Hepatocyte (in vitro differentiated cells): ENCODE data around the gene IL16.

Experiments used
- EZH2 ChIP-seq: fragments of 200-600 bp; sonication (generic); IDR thresholded peaks from 2 replicates; pipeline ENCODE4 v1.6.1; 2016; ENCODE audit warnings: antibody characterized with exemption, mild to moderate bottlenecking, borderline replicate concordance
- EZH2phosphoT487 ChIP-seq: fragments of 200-600 bp; sonication (generic); IDR thresholded peaks from one replicate; pipeline ENCODE4 v1.6.1; 2018; ENCODE audit warnings: antibody characterized with exemption, mild to moderate bottlenecking, low read depth, moderate library complexity; ENCODE audit not compliant: unreplicated experiment, severe bottlenecking
- TF ChIP-seq, protein P1 (sequence below): fragments of 200-600 bp; sonication (generic); IDR thresholded peaks from 2 replicates; pipeline ENCODE4 v1.5.1; 2016; ENCODE audit warnings: antibody characterized with exemption, mild to moderate bottlenecking; ENCODE audit not compliant: poor library complexity

DNA sequence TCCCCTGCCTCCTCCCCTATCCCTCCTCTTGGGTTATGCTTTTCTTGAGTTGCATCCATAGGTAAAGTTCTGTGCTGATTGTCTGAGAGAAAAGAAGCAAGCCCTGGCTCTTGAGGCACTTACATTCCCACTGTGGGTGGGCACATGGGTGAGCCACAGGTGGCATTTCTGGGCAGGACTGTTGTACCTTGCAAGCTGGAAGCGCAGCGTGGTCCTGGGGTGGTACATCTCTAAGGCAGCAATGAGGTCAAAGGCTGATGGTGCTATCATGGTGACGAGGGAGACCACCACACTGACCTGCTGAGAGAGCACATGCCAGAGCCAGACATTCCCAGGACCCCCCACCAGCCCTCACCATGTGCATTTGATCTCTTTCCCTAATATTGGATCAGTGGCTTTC, 152.6 kb downstream of the IL16 start:
- TF ChIP-seq, protein P1, sequence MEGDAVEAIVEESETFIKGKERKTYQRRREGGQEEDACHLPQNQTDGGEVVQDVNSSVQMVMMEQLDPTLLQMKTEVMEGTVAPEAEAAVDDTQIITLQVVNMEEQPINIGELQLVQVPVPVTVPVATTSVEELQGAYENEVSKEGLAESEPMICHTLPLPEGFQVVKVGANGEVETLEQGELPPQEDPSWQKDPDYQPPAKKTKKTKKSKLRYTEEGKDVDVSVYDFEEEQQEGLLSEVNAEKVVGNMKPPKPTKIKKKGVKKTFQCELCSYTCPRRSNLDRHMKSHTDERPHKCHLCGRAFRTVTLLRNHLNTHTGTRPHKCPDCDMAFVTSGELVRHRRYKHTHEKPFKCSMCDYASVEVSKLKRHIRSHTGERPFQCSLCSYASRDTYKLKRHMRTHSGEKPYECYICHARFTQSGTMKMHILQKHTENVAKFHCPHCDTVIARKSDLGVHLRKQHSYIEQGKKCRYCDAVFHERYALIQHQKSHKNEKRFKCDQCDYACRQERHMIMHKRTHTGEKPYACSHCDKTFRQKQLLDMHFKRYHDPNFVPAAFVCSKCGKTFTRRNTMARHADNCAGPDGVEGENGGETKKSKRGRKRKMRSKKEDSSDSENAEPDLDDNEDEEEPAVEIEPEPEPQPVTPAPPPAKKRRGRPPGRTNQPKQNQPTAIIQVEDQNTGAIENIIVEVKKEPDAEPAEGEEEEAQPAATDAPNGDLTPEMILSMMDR: no peak
- TF ChIP-seq EZH2 (no peak), EZH2phosphoT487 (no peak)
